ENCODE results near the gene NFATC2IP.
"Not testable (repeated sequence)": the region's sequence is repeated elsewhere in the genome, so short reads cannot be mapped to it uniquely, and the experiment has no call there.

The NFATC2IP gene

DNA sequence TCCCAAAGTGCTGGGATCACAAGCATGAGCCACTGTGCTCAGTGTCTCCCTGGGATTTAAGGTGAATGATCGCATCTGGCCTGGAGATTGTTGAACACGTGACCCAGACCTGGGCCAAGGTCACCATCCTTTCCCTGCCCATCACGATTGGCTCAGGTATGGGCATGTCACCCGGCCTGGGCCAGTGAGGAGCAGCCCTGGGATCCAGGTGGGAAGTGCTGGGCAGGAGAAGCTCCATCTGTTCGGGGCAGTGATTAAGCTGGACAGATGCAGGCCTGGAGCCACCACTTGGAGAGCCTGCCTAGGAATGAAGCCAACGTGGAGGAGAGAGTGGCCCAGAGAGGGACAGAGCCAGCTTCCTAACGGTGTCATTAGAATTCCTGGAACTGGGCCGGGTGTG lies 41.0 kb downstream of the NFATC2IP start:
- DNase-seq (ENCODE audit: low read depth in 2 of 2): no peak
- no peak overlapping the region for H3K4me3 ChIP-seq (replicated peaks in 1 of 2; ENCODE audit: low read depth in 2 of 2, low read length in 2 of 2)
- TF ChIP-seq, protein P1, sequence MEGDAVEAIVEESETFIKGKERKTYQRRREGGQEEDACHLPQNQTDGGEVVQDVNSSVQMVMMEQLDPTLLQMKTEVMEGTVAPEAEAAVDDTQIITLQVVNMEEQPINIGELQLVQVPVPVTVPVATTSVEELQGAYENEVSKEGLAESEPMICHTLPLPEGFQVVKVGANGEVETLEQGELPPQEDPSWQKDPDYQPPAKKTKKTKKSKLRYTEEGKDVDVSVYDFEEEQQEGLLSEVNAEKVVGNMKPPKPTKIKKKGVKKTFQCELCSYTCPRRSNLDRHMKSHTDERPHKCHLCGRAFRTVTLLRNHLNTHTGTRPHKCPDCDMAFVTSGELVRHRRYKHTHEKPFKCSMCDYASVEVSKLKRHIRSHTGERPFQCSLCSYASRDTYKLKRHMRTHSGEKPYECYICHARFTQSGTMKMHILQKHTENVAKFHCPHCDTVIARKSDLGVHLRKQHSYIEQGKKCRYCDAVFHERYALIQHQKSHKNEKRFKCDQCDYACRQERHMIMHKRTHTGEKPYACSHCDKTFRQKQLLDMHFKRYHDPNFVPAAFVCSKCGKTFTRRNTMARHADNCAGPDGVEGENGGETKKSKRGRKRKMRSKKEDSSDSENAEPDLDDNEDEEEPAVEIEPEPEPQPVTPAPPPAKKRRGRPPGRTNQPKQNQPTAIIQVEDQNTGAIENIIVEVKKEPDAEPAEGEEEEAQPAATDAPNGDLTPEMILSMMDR (IDR thresholded peaks at IDR 0.05; ENCODE audit: low read depth, low read length): no peak

DNA sequence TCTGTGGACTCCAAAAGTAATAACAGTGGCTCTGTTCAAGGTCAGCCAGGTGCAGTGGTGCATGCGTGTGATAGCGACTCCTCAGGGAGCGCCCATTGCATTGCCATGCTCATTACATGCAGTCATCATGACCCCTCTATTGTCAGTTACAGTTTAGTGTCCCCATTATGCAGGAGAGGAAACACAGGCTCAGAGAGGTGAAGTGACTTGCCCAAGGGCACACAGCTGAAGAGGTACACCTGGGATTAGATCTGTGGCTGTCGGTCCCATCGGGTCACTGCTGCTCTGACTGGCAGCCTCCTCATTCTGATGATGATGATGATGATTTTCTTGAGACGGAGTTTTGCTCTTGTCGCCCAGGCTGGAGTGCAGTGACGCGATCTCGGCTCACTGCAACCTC lies 41.8 kb downstream of the NFATC2IP start:
- TF ChIP-seq, protein P1 (IDR thresholded peaks at IDR 0.05; ENCODE audit: low read depth, low read length): no peak
- no peak for DNase-seq (ENCODE audit: low read depth in 2 of 2)
- no peak overlapping the region for H3K4me3 ChIP-seq (replicated peaks in 1 of 2; ENCODE audit: low read depth in 2 of 2, low read length in 2 of 2)

DNA sequence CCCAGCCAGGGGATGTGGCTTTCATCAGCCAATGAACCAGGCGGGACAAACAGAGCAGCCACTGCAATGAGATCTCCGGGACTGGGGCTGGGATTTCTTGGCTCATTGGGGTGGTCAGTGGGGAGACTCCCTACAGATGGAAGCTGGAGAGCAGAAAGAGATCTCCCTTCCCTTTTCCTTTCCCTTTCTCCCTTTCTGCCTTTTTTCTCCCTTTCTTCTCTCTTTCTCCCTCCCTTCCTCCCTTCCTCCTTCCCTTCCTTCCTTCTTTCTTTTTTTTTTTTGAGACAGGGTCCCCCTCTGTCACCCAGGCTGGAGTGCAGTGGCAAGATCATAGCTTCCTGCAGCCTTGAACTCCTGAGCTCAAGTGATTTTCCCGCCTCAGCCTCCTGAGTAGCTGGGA lies 48.1 kb downstream of the NFATC2IP start:
- TF ChIP-seq, protein P1 (IDR thresholded peaks at IDR 0.05; ENCODE audit: low read depth, low read length): no peak
- no peak for DNase-seq (ENCODE audit: low read depth in 2 of 2)
- H3K4me3 ChIP-seq (replicated peaks in 1 of 2; ENCODE audit: low read depth in 2 of 2, low read length in 2 of 2): no peak overlapping the region

DNA sequence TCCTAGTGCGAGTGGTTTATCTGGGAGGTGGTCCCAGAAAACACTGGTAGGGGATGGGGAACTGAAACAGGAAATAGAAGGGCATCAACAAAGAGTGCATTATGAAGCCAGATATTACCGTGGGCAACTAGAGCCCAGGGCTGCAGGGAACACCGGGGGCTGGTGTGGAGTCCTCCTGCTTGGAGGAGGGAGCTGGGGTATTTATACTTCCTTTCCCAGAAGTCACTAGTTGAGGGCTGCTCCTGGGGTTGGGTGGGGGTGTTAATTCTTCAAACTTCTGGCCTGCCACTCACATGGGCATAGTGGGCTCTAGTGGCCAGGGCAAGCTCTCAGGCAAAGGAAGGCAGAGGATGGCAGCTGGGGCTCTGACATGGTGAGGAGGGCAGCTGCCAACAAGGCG lies 48.8 kb downstream of the NFATC2IP start:
- no peak overlapping the region for H3K4me3 ChIP-seq (replicated peaks in 1 of 2; ENCODE audit: low read depth in 2 of 2, low read length in 2 of 2)
- TF ChIP-seq, protein P1 (IDR thresholded peaks at IDR 0.05; ENCODE audit: low read depth, low read length): no peak
- no peak for DNase-seq (ENCODE audit: low read depth in 2 of 2)

DNA sequence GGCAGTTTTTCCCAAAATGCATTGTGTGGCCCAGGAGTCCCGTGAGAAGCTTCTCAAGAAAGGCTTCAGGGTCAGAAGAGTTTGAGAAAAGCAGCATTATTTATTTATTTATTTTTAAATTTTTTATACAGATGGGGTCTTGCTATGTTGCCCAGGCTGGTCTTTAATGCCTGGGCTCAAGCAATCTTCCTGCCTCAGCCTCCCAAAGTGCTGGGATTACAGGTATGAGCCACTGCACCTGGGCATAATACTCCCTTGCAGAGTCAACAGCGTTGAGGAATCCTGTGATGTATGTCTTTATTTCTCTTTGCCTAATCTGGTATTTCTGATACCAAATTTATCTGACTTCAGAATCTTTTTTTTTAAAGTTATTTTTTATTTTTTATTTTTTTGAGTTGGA lies 49.3 kb downstream of the NFATC2IP start:
- TF ChIP-seq, protein P1 (IDR thresholded peaks at IDR 0.05; ENCODE audit: low read depth, low read length): no peak
- H3K4me3 ChIP-seq (replicated peaks in 1 of 2; ENCODE audit: low read depth in 2 of 2, low read length in 2 of 2): no peak overlapping the region
- DNase-seq (ENCODE audit: low read depth in 2 of 2): no peak

DNA sequence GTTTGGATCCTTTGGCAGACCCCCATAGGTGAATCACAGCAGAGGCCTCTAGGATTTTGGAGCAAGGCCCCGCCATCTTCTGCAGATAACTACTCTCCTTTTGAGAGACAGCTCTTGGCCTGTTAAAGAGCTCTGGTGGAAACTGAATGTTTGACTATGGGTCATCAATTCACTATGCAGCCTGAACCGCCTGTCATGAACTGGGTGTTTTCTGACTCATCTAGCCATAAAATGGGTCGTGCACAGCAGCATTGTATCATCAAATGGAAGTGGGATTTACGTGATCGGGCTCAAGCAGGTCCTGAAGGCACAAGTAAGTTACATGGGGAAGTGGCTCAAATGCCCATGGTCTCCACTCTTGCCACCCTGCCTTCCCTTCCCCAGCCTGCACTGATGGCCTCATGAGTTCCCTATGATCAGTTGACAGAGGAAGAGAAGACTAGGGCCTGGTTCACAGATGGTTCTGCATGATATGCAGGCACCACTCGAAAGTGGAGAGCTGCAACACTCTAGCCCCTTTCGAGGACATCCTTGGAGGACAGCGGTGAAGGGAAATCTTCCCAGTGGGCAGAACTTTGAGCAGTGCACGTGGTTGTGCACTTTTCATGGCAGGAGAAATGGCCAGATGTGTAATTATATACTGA lies 53.9 kb downstream of the NFATC2IP start:
- not testable (repeated sequence) for H3K4me3 ChIP-seq (replicated peaks in 1 of 2; ENCODE audit: low read depth in 2 of 2, low read length in 2 of 2)

DNA sequence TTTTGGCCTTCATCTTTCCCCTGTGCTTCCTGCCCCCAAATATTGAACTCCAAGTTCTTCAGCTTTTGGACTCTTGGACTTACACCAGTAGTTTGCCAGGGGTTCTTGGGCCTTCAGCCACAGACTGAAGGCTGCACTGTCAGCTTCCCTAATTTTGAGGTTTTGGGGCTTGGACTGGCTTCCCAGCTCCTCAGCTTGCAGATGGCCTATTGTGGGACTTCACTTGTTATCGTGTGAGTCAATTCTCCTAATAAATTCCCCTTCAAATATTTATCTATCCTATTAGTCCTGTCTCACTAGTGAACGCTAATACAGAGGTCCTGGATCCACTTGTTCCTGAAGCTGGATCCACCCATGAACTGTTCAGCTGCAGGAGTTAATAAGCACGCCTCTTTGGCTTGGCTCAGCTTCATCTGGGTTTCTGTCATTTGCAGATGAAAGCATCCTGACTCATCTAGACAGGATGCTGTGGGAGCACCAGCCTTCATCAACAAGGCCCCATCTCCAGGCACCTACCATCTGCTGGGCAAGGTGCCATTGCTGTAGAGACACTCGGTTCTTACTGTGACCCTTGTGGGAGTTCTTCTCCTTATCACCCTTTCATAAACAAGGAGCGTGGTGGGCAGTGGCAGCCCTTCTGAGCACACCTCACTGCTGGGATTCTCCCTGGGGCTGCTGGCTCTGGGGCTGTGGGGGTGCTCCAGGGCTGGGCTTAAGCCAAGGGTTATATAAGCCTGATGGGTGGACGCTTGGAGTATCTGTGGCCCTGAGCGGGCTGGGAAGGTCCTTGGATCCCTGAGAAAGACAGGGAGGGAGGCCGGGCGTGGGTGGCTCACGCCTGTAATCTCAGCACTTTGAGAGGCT lies 57.2 kb downstream of the NFATC2IP start:
- TF ChIP-seq, protein P1 (IDR thresholded peaks at IDR 0.05; ENCODE audit: low read depth, low read length): no peak
- no peak overlapping the region for H3K4me3 ChIP-seq (replicated peaks in 1 of 2; ENCODE audit: low read depth in 2 of 2, low read length in 2 of 2)
- DNase-seq (ENCODE audit: low read depth in 2 of 2): peak; percentile 55 to 83

More for the DNA sequence above, 53.9 kb downstream of the NFATC2IP start:
- DNase-seq (ENCODE audit: low read depth in 2 of 2): peak in 1 of 2 donors; percentile 11
